GM11168 (cell line): ENCODE results near the gene FHIT.
"Not testable (repeated sequence)": the region's sequence is repeated elsewhere in the genome, so short reads cannot be mapped to it uniquely, and the experiment has no call there.

Experiments
- in situ Hi-C: fragments of 300-500 bp; cut with MboI; formaldehyde crosslinking; loops from one replicate; pipeline ENCODE4 v1.12.0; 2022; ENCODE audit warnings: low sequenced_read_pairs; ENCODE audit not compliant: unreplicated experiment

Gene FHIT

GRCh38 chr3:60552581-60552980 is 698.7 kb downstream of the FHIT start:
- in situ Hi-C loops, result no loop called here

GRCh38 chr3:60551455-60552209 is 699.6 kb downstream of the FHIT start:
- in situ Hi-C loops, result no loop called here

- in situ Hi-C loops, result no loop called here
Observed at GRCh38 chr3:60549863-60550262, 701.4 kb downstream of the FHIT start.

GRCh38 chr3:60542995-60543394 is 708.3 kb downstream of the FHIT start:
- in situ Hi-C loops, result no loop called here

GRCh38 chr3:60539394-60539793 is 711.9 kb downstream of the FHIT start:
- in situ Hi-C loops, result not testable (repeated sequence)

- in situ Hi-C loops, result no loop called here
Observed at GRCh38 chr3:60536420-60536819, 714.8 kb downstream of the FHIT start.

GRCh38 chr3:60531759-60532158 is 719.5 kb downstream of the FHIT start:
- in situ Hi-C loops, result no loop called here

GRCh38 chr3:60528651-60529050 is 722.6 kb downstream of the FHIT start:
- in situ Hi-C loops, result no loop called here

GRCh38 chr3:60523536-60523935 is 727.7 kb downstream of the FHIT start:
- in situ Hi-C loops, result no loop called here

GRCh38 chr3:60517134-60517533 is 734.1 kb downstream of the FHIT start:
- in situ Hi-C loops, result no loop called here

- in situ Hi-C loops, result no loop called here
Observed at GRCh38 chr3:60514866-60515265, 736.4 kb downstream of the FHIT start.

- in situ Hi-C loops, result no loop called here
Observed at GRCh38 chr3:60514085-60514649, 737.1 kb downstream of the FHIT start.

GRCh38 chr3:60513241-60513640 is 738.0 kb downstream of the FHIT start:
- in situ Hi-C loops, result no loop called here

- in situ Hi-C loops, result no loop called here
Observed at GRCh38 chr3:60512506-60512905, 738.7 kb downstream of the FHIT start.

- in situ Hi-C loops, result no loop called here
Observed at GRCh38 chr3:60509471-60509870, 741.8 kb downstream of the FHIT start.

GRCh38 chr3:60504827-60505457 is 746.3 kb downstream of the FHIT start:
- in situ Hi-C loops, result no loop called here

GRCh38 chr3:60501314-60501713 is 749.9 kb downstream of the FHIT start:
- in situ Hi-C loops, result no loop called here

- in situ Hi-C loops, result no loop called here
Observed at GRCh38 chr3:60497902-60498301, 753.4 kb downstream of the FHIT start.

- in situ Hi-C loops, result no loop called here
Observed at GRCh38 chr3:60490992-60491391, 760.3 kb downstream of the FHIT start.

GRCh38 chr3:60475096-60475495 is 776.2 kb downstream of the FHIT start:
- in situ Hi-C loops, result no loop called here

- in situ Hi-C loops, result no loop called here
Observed at GRCh38 chr3:60469481-60469880, 781.8 kb downstream of the FHIT start.

GRCh38 chr3:60463685-60464084 is 787.6 kb downstream of the FHIT start:
- in situ Hi-C loops, result no loop called here
